ENCODE results near the gene ARMS2.

Gene ARMS2

GRCh38 chr10:122505885-122506645 lies 51.6 kb downstream of the ARMS2 start:
- peaks cover 23% of the 10 kb centered on the region for H3K4me1 ChIP-seq (ENCODE audit: insufficient read depth, poor library complexity, severe bottlenecking)
- peaks cover 4% of the 10 kb centered on the region for H3K36me3 ChIP-seq (ENCODE audit: low read depth)
- ATAC-seq (ENCODE audit: low read depth) (no peak), DNase-seq (ENCODE audit: low spot score) (no peak)
- H3K4me3 ChIP-seq (ENCODE audit: severe bottlenecking): no peak overlapping the region
- TF ChIP-seq CTCF (IDR thresholded peaks at IDR 0.05; ENCODE audit: poor library complexity, severe bottlenecking): no peak
- no peaks in the 10 kb centered on the region for H3K27me3 ChIP-seq (ENCODE audit: insufficient read depth, poor library complexity, severe bottlenecking)
- H3K9me3 ChIP-seq (ENCODE audit: severe bottlenecking): no peaks in the 10 kb centered on the region
- no peak overlapping the region for H3K27ac ChIP-seq (ENCODE audit: poor library complexity, severe bottlenecking)

All from RWPE2 (cell line).